Rectal smooth muscle tissue (tissue), 1 donor: ENCODE results near the gene GPER1.

Experiments
- H3K27ac ChIP-seq: one replicate; pipeline ENCODE4 v1.7.0; 2013; ENCODE audit warnings: low read depth, low read length, inconsistent platforms
- H3K27me3 ChIP-seq: one replicate; pipeline ENCODE4 v1.7.0; 2013; ENCODE audit warnings: low read length; ENCODE audit not compliant: control insufficient read depth, insufficient read depth
- H3K36me3 ChIP-seq: one replicate; pipeline ENCODE4 v1.7.0; 2013; ENCODE audit warnings: low read length; ENCODE audit not compliant: control insufficient read depth, insufficient read depth
- H3K4me1 ChIP-seq: one replicate; pipeline ENCODE4 v1.7.0; 2013; ENCODE audit warnings: low read length; ENCODE audit not compliant: control insufficient read depth, insufficient read depth
- H3K4me3 ChIP-seq: one replicate; pipeline ENCODE4 v1.7.0; 2013; ENCODE audit warnings: low read length
- H3K9ac ChIP-seq: one replicate; pipeline ENCODE4 v1.7.0; 2013; ENCODE audit warnings: low read length

GPER1 gene

GRCh38 chr7:1056785-1057410 lies 31.0 kb upstream of the GPER1 start:
- H3K9ac ChIP-seq, result no peak overlapping the region
- H3K27me3 ChIP-seq, result peaks cover 3% of the 10 kb centered on the region
- peaks cover 28% of the 10 kb centered on the region for H3K4me1 ChIP-seq
- no peak overlapping the region for H3K27ac ChIP-seq
- no peaks in the 10 kb centered on the region for H3K36me3 ChIP-seq
- no peak overlapping the region for H3K4me3 ChIP-seq

- Histone ChIP-seq H3K27ac (no peak overlapping the region), H3K4me1 (peaks cover 23% of the 10 kb centered on the region)
Observed at GRCh38 chr7:1057416-1058291, 30.3 kb upstream of the GPER1 start.

DNA sequence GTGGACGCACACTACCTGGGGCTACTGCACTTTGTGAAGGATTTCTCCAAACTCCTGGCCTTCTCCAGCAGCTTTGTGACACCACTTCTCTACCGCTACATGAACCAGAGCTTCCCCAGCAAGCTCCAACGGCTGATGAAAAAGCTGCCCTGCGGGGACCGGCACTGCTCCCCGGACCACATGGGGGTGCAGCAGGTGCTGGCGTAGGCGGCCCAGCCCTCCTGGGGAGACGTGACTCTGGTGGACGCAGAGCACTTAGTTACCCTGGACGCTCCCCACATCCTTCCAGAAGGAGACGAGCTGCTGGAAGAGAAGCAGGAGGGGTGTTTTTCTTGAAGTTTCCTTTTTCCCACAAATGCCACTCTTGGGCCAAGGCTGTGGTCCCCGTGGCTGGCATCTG lies 29.6 kb upstream of the GPER1 start:
- Histone ChIP-seq H3K4me3 (no peak overlapping the region), H3K27me3 (peaks cover 3% of the 10 kb centered on the region), H3K36me3 (no peaks in the 10 kb centered on the region), H3K4me1 (peaks cover 23% of the 10 kb centered on the region), H3K27ac (no peak overlapping the region), H3K9ac (no peak overlapping the region)

More at GRCh38 chr7:1057416-1058291, 30.3 kb upstream of the GPER1 start:
- H3K27me3 ChIP-seq, result peaks cover 3% of the 10 kb centered on the region
- H3K9ac ChIP-seq, result no peak overlapping the region
- H3K36me3 ChIP-seq, result no peaks in the 10 kb centered on the region
- no peak overlapping the region for H3K4me3 ChIP-seq

GRCh38 chr7:1058821-1059199 lies 29.1 kb upstream of the GPER1 start:
- no peak overlapping the region for H3K27ac ChIP-seq
- H3K4me3 ChIP-seq, result no peak overlapping the region
- H3K36me3 ChIP-seq, result no peaks in the 10 kb centered on the region
- H3K27me3 ChIP-seq, result peaks cover 3% of the 10 kb centered on the region
- no peak overlapping the region for H3K9ac ChIP-seq
- H3K4me1 ChIP-seq, result peaks cover 23% of the 10 kb centered on the region

GRCh38 chr7:1059200-1060091 lies 28.5 kb upstream of the GPER1 start:
- H3K27ac ChIP-seq, result no peak overlapping the region
- no peaks in the 10 kb centered on the region for H3K36me3 ChIP-seq
- H3K4me3 ChIP-seq, result no peak overlapping the region
- H3K4me1 ChIP-seq, result peaks cover 18% of the 10 kb centered on the region
- peaks cover 3% of the 10 kb centered on the region for H3K27me3 ChIP-seq
- H3K9ac ChIP-seq, result no peak overlapping the region

GRCh38 chr7:1060315-1061072 lies 27.4 kb upstream of the GPER1 start:
- Histone ChIP-seq H3K27ac (no peak overlapping the region), H3K9ac (no peak overlapping the region)

GRCh38 chr7:1061180-1061579 lies 26.7 kb upstream of the GPER1 start:
- Histone ChIP-seq H3K4me1 (peaks cover 1% of the 10 kb centered on the region), H3K27me3 (peaks cover 3% of the 10 kb centered on the region), H3K4me3 (no peak overlapping the region), H3K9ac (no peak overlapping the region), H3K27ac (no peak overlapping the region), H3K36me3 (no peaks in the 10 kb centered on the region)

More at GRCh38 chr7:1060315-1061072, 27.4 kb upstream of the GPER1 start:
- Histone ChIP-seq H3K36me3 (no peaks in the 10 kb centered on the region), H3K4me3 (no peak overlapping the region), H3K4me1 (peaks cover 8% of the 10 kb centered on the region), H3K27me3 (peaks cover 3% of the 10 kb centered on the region)

- no peak overlapping the region for H3K4me3 ChIP-seq
- H3K27ac ChIP-seq, result no peak overlapping the region
- H3K36me3 ChIP-seq, result no peaks in the 10 kb centered on the region
- H3K4me1 ChIP-seq, result no peaks in the 10 kb centered on the region
- no peak overlapping the region for H3K9ac ChIP-seq
- H3K27me3 ChIP-seq, result peaks cover 3% of the 10 kb centered on the region
Observed at GRCh38 chr7:1062296-1063294, 25.3 kb upstream of the GPER1 start.

GRCh38 chr7:1063361-1063760 lies 24.6 kb upstream of the GPER1 start:
- Histone ChIP-seq H3K9ac (no peak overlapping the region), H3K4me3 (no peak overlapping the region), H3K4me1 (no peaks in the 10 kb centered on the region), H3K27me3 (peaks cover 3% of the 10 kb centered on the region), H3K27ac (no peak overlapping the region), H3K36me3 (no peaks in the 10 kb centered on the region)

DNA sequence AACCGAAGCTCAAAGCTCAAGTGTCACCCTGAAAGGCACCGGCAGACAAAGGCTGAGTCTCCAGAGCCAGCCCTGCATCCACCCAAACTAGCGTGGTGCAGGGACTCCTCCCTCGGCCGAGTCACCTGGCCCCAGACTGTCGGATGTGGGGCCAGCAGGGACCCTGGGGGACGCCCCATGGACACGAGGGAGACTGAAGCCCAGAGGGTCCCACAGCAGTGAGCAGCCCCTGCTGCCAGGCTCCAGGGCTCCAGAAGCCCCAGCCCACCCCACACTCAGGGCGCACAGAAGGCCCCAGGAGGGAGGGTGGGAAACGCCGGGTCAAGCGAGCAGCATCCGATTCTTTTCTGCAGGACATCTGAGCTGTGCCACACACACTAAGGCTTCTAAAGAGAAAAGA lies 23.3 kb upstream of the GPER1 start:
- H3K27me3 ChIP-seq, result peaks cover 3% of the 10 kb centered on the region
- no peak overlapping the region for H3K27ac ChIP-seq
- no peak overlapping the region for H3K9ac ChIP-seq
- H3K4me1 ChIP-seq, result no peaks in the 10 kb centered on the region
- H3K36me3 ChIP-seq, result no peaks in the 10 kb centered on the region
- H3K4me3 ChIP-seq, result no peak overlapping the region

GRCh38 chr7:1065263-1065584 lies 22.7 kb upstream of the GPER1 start:
- peak overlapping the region; percentile 56 for H3K4me3 ChIP-seq
- no peaks in the 10 kb centered on the region for H3K4me1 ChIP-seq
- H3K9ac ChIP-seq, result no peak overlapping the region
- H3K27ac ChIP-seq, result no peak overlapping the region
- H3K36me3 ChIP-seq, result no peaks in the 10 kb centered on the region
- H3K27me3 ChIP-seq, result peaks cover 2% of the 10 kb centered on the region
